ENCODE results near the gene PGAP6. TPM values are rescaled to one million over a fixed set of nuclear protein-coding genes. Genes with fewer than 3 reads are reported as not detected.
A peak's percentile ranks its signal among the peaks of the same experiment; 100 is the strongest.

Gene PGAP6
- total and polyA plus RNA-seq, 9 of the 15 experiments (the other 6 are each of a cell fraction or from before 2014, with no cell fraction given) = 0.45 to 50.2 (median 39.3) TPM

DNA sequence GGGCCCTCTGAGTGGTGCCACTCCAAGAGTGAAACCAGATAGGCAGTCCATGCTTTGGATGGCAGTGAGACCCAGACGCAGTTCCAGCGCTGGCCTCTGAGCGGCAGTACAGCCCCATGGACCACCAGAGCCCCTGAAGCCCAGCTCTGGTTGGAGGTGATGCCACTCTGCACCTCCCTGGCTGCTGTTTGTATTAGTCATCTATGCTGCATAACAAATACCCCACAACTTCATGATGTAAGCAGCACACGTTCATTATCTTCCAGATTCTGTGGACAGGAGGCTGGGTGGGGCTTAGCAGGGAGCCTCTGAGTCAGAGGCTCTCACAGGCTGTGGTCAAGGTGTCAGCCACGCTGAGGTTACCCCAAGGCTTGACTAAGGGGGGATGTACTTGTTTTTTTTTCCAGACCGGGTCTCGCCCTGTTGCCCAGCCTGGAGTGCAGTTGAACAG lies 10.1 kb upstream of the PGAP6 start (continued):
- TF ChIP-seq, protein P1, sequence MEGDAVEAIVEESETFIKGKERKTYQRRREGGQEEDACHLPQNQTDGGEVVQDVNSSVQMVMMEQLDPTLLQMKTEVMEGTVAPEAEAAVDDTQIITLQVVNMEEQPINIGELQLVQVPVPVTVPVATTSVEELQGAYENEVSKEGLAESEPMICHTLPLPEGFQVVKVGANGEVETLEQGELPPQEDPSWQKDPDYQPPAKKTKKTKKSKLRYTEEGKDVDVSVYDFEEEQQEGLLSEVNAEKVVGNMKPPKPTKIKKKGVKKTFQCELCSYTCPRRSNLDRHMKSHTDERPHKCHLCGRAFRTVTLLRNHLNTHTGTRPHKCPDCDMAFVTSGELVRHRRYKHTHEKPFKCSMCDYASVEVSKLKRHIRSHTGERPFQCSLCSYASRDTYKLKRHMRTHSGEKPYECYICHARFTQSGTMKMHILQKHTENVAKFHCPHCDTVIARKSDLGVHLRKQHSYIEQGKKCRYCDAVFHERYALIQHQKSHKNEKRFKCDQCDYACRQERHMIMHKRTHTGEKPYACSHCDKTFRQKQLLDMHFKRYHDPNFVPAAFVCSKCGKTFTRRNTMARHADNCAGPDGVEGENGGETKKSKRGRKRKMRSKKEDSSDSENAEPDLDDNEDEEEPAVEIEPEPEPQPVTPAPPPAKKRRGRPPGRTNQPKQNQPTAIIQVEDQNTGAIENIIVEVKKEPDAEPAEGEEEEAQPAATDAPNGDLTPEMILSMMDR (IDR thresholded peaks at IDR 0.05 in 2 of 3, conservative IDR thresholded peaks at IDR 0.05 in 1 of 3; ENCODE audit: insufficient read depth in 2 of 3, low read depth in 1 of 3, low read length in 3 of 3) = peak; percentile 90 to 97 (median 90)
- TF ChIP-seq ZNF324 (CRISPR knock-in tag; IDR thresholded peaks at IDR 0.05) = no peak
- TF ChIP-seq ZBTB1 (CRISPR knock-in tag; IDR thresholded peaks at IDR 0.05; ENCODE audit: borderline replicate concordance, low read depth) = no peak
- no peak for TF ChIP-seq NR1H2 (CRISPR knock-in tag; IDR thresholded peaks at IDR 0.05)
- TF ChIP-seq SUPT5H (IDR thresholded peaks at IDR 0.05) = no peak
- TF ChIP-seq ADNP (tag; IDR thresholded peaks at IDR 0.05) = peak; percentile 80
- TF ChIP-seq, protein P2, sequence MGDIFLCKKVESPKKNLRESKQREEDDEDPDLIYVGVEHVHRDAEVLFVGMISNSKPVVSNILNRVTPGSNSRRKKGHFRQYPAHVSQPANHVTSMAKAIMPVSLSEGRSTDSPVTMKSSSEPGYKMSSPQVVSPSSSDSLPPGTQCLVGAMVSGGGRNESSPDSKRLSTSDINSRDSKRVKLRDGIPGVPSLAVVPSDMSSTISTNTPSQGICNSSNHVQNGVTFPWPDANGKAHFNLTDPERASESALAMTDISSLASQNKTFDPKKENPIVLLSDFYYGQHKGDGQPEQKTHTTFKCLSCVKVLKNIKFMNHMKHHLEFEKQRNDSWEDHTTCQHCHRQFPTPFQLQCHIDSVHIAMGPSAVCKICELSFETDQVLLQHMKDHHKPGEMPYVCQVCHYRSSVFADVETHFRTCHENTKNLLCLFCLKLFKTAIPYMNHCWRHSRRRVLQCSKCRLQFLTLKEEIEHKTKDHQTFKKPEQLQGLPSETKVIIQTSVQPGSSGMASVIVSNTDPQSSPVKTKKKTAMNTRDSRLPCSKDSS (IDR thresholded peaks at IDR 0.05; ENCODE audit: low read depth, partially characterized antibody) = peak; percentile 78
- TF ChIP-seq ZNF707 (CRISPR knock-in tag; conservative IDR thresholded peaks at IDR 0.05) = no peak
- peak; percentile 90; the same call in 1 of the 2 replicates for TF ChIP-seq HDAC2 (IDR thresholded peaks at IDR 0.05)
- no peak for TF ChIP-seq C11orf30 (IDR thresholded peaks at IDR 0.05; ENCODE audit: low read depth)
- peak; percentile 95 for TF ChIP-seq BCOR (IDR thresholded peaks at IDR 0.05)
- no peak for TF ChIP-seq TCFL5 (CRISPR knock-in tag; conservative IDR thresholded peaks at IDR 0.05)
- no peak for TF ChIP-seq NFE2L1 (tag; IDR thresholded peaks at IDR 0.05; ENCODE audit: borderline replicate concordance, low read depth)
- TF ChIP-seq L3MBTL2 (IDR thresholded peaks at IDR 0.05) = no peak
- no peak for TF ChIP-seq PCBP2 (IDR thresholded peaks at IDR 0.05; ENCODE audit: low read depth, low read length, poor library complexity, severe bottlenecking)
- TF ChIP-seq KAT7 (CRISPR knock-in tag; IDR thresholded peaks at IDR 0.05; ENCODE audit: borderline replicate concordance) = no peak

Measured in K562 (cell line).